Measurements from ENCODE around the gene KCNQ1.

Gene KCNQ1

DNA sequence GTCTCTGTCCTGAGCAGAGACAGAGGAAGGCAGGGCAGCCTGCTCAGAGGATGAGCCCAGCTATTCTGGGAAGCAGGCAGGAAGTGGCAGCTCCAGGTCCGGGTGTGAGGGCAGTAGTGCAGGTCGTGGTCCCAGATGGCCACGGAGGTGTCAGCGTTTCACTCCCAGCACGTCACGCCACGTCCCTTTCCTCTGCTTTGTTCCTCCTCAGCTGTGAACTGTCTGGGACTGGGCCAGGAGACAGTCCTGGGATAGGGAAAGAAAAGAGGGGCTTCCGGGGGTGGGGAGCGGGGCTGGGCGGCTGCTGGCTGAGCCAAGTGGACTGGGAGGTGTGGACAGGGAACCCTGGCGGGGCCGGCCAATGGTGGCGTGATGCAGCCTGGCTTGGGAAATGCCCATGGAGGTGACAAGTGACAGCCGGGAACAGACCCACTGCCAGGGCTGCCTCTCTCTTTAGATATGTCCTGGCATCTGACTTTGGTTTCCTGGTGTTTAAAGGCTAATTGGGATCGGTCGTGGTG lies 64.7 kb downstream of the KCNQ1 start:
- DNase-seq (no peak), ATAC-seq (no peak)

GRCh38 chr11:2510626-2511402 lies 66.0 kb downstream of the KCNQ1 start:
- ATAC-seq (no peak), DNase-seq (no peak)

DNA sequence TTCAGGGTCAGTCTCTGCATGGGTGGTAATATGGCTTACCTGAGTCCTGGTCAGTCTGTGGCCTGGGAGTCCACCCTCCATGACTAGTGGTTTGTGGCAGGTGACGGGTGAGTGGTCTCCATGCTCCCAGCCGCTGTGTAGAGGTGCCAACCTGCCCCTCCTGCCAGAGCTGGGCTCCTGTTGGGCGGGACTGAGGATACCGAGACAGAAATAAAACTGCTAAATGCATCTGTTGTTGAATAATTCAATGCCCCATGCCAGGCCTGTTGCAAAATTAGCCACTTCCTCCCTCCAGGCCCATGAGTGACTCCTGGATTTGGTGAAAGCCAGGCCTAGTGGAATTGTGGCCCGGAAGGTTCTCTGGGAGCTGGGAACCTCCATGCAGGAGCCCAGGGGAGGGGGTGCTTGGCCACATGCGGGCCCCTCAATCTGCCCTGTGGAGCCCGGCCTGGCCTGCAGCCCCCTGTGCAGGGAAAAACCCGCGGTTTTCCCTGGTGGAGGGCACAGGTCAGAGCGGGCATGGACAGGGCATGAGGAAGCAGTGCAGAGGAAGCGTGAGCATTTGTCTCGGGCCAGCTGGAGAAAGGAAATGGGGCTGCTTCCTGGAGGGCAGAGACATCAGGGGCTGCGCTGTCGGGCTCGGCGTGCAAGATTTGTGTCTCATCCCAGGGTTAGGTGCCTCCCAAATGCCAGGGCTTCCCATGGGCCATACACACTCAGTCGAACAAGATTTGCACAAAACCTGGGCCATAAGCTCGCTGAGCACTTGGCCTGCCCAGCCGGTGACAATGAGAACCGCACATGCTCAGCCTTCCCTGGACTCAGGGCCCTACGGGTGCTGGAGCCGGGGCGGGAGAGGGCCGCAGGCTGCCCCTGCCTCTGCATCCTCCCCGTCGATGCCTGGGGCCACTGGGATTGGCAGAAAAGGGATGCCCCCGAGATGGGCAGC lies 66.9 kb downstream of the KCNQ1 start:
- ATAC-seq: no peak
- DNase-seq: no peak

DNA sequence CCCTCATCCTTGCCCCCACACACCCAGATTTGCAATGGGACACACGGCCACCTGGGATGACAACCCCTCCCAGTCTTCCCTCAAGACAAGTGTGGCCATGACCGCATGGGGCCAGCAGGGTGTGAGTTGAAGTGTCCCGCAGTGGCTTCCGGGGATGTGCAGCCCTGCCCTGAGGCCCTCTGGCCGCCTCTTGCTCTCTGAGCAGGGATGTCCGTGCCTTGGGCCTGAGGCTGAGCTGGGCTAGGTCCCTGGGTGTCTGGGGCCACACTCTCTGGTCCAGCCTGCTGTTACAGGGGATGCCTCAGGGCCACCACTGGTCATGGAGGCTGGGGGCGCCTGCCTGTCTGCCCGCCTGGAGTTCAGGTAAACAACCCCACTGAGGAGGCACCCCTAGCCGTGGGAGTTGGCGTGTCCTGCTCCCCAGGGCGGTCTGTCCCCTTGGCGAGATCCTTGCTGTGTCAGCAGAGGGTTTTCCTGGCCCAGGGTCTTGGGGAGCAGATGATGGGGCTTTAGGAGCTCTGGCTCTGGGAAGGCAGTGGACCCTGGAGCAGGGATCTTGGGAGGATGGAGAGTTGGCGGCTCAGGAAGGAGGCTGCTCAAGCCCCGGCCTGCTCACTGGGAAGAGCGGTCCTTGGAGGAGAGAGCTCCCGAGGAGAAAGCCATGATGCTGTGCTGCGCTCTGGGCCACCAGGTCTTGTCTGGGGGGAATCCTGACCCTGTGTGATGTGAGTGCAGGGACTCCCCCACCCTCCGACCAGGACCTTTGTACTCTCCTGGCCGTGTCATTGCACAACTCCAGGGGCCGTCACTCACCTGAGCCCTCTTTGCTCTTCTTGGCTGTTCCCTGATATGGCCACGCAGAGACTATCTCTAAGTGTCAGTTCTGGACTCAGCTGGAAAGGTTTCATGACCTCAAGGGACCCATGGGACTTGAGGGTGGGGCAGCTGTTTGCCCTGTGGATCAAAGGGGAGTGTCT lies 67.9 kb downstream of the KCNQ1 start:
- DNase-seq (no peak), ATAC-seq (no peak)

- DNase-seq (no peak), ATAC-seq (no peak)
These were observed 68.6 kb downstream of the KCNQ1 start for GRCh38 chr11:2513441-2513840.

- ATAC-seq (no peak), DNase-seq (no peak)
These were observed 70.8 kb downstream of the KCNQ1 start for GRCh38 chr11:2515401-2516275.

DNA sequence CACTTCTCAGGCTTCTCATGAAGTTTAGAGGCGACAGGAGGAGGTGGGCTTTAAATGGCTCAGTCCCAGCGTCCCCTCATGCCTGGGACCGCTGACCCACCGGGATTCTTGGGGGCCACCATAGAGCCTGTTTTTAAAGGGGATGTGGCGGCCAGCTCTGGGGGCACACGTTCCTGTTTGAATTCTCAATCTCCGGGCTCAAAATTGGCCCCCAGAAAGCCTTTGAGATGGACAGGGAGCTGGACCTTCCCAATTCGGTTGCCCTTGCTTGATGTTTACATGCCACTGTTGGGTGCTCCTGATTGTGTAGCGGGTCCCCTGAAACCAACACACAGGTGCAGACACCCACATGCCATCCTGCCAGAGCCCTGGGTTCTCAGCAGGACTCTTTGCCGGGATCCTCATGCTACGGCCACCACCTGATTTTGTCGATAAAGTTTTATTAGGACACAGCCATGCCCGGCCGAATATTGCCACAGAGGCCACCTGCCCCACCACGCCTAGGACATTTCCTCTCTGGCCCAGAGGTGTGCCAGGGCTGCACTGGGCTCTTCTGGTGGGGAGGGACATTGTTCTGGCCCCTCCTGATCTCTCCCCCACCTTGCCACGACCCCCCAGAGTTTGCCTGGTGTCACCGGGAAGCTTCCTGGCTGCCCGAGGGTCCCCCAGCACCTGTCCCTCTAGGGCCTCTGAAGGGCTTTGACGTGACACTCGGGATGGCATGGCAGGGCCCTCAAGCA lies 71.6 kb downstream of the KCNQ1 start:
- no peak for ATAC-seq
- DNase-seq: no peak

GRCh38 chr11:2517016-2517385 lies 72.2 kb downstream of the KCNQ1 start:
- DNase-seq: no peak
- ATAC-seq: no peak

DNA sequence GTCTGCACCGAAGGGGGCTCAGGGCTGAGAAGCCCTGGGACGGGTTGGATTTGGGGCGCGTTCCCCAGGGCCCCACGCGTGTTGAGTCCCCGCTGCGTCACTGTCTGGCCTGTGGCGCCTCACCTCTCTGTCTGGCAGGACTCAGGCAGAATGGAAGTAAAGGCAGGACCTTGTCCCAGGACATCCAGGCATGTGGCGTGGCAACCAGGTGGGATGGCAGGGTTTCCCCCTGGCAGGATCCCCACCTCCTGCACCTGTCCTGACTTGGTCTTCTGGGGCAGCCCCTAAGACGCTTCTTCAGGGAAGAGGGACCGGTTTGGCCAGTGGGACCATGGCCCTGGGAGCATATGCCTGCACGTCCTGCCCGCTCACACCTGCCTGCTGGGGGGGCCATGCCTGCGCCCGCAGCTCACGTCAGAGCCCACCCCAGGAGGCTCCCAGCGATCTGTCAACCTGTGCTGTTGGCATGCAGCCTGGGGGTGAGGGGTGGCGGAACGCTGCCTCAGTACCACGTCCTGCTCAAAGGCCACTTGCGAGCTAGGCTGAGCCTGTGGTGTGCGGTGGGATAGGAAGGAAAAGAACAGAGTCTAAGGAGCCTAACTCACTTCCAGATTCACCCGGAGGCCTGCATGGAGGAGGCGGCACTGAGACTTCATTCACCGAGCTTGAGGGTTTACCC lies 72.7 kb downstream of the KCNQ1 start:
- ATAC-seq: no peak
- no peak for DNase-seq

- ATAC-seq (no peak), DNase-seq (no peak)
These were observed 73.5 kb downstream of the KCNQ1 start for GRCh38 chr11:2518111-2518982.

GRCh38 chr11:2518983-2519340 lies 74.2 kb downstream of the KCNQ1 start:
- no peak for DNase-seq
- no peak for ATAC-seq

- no peak for ATAC-seq
- DNase-seq: no peak
These were observed 74.7 kb downstream of the KCNQ1 start for GRCh38 chr11:2519517-2519861.

DNA sequence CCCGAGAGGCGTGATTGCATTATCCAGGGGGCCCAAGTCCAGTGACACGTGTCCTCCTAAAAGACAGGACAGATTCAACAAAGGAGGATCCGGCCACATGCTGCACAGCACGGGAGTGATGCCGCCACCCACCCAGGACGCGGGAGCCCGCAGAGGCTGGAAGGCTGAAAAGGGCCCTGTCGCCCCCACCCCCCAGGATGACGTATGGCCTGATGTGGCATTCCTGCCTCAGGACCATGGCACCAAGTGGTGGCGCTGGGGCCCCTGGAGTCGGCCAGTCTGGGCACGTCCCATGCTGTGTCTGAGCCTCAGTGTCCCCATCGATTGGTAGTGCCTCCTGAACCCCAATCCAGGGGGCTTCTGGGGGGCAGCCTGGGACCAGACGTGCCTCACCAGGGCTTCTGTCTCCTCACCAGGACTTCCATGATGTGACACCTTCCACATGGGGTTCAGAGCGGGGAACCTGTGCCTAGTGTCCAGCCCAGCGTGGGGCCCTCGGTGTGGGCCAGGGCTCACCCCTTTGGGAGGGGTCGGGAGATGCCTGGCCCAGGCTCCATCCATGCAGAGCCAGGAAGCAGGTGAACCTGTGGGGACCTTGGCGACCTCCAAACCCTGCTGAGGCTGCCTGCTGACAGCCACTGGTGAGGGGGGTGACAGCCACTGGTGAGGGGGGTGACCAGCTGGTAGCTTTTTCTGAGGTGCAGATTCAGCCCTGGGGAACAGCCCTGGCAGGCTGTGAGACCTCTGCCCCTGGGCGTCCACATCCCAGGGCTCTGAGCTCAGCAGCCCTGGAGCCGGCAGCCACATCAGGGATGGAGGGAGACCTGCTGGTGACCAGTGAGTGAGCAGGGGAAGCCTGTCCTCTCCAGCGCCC lies 75.3 kb downstream of the KCNQ1 start:
- no peak for ATAC-seq
- DNase-seq: no peak

DNA sequence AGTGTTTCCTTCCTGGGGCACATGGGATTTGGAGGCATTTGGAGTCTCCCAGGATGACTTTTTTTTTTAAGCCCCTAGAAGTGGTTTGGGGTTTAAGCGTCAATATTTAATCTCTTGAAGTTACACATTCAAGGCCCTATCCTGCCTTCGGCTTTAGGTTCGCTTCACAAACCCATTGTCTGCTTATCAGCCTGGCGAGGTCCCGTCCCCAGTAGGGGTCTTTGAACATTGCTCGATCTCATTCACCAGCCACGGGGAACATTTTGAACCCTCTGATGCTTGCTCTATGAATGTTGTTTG lies 75.9 kb downstream of the KCNQ1 start:
- ATAC-seq (no peak), DNase-seq (no peak)

DNA sequence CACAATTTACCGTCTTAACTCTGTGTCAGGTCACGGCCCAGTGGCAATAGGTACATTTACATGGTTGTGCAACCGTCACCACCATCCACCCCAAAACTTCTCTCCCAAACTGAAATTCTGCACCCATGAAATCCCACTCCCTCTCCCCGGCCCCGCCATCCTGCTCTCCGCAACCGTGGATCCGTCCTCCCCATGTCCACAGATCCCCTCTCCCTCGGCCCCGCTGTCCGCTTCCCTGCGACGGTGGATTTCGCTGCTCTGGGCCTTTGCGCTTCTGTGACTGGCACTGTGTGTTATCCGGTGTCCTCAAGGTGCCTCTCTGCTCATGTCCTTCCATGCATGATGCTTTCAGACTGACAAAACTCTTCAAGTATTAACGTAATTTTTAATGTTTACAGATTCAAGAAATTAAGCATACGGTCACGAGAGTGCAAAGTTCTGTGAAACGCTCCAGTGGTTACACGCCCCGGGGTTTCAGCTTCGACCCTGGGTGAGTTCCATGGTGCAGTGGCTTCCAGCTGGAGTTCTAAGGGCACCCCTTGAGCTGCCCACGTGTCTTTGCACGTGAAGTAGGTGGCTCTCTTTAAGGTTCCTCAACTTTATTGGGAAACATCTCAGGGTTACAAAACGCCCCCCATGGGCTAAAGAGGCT lies 76.4 kb downstream of the KCNQ1 start:
- DNase-seq: no peak

GRCh38 chr11:2521733-2522630 lies 77.2 kb downstream of the KCNQ1 start:
- DNase-seq (peak; percentile 1), ATAC-seq (no peak)

More for the DNA sequence above, 76.4 kb downstream of the KCNQ1 start:
- no peak for ATAC-seq

All from stimulated activated naive CD8-positive, alpha-beta T cell treated with anti-CD3 and anti-CD28 coated beads, Interleukin-15, Interleukin-2, amounts not matched to agents 100 U/mL and 50 U/mL, for 24 hours (primary cell).